ENCODE results near the gene EML1. TPM values are rescaled to one million over a fixed set of nuclear protein-coding genes. Genes with fewer than 3 reads are reported as not detected.

The EML1 gene
- total RNA-seq (2022) (2.5 and 4.7 TPM in 2 replicates), Bru-seq, nascent RNA (percentile 32 among the genes with signal in this experiment), BruChase-seq, experiment 1, labeled RNA remaining after a 6-hour chase (percentile 20 among the genes with signal in this experiment), BruChase-seq, experiment 2, labeled RNA remaining after a 2-hour chase (percentile 23 among the genes with signal in this experiment)
- long read RNA-seq, full-length matches to known transcripts = 1 of 6 reads
- long read RNA-seq, partial matches to known transcripts = 1 of 6 reads
- long read RNA-seq, other reads (novel, unspliced or antisense) = 4 of 6 reads

GRCh38 chr14:99793213-99794150 lies at the start of gene EML1:
TSS of gene EML1 (plus strand) at chr14:99793413. CDS start at chr14:99793477, 64 bp downstream.
- CTCF ChIA-PET = interaction anchor here (1.1 kb wide), 1 partner anchor 12 kb away, joined by 3 read pairs; no protein-coding TSS in a partner anchor
- no peak for TF ChIP-seq CTCF (IDR thresholded peaks at IDR 0.05; ENCODE audit: unreplicated experiment)
- Mint-ChIP-seq H3K9me3 (ENCODE audit: low read depth, unreplicated experiment) (no peaks in the 10 kb centered on the region), H3K27ac (ENCODE audit: unreplicated experiment) (no peak within 1 kb of the TSS), H3K36me3 (ENCODE audit: insufficient read depth, unreplicated experiment) (no peaks in the 10 kb centered on the region), H3K27me3 (ENCODE audit: unreplicated experiment) (no peaks in the 10 kb centered on the region), H3K4me1 (ENCODE audit: low read depth, unreplicated experiment) (peaks cover 11% of the 10 kb centered on the region), H3K4me3 (ENCODE audit: low read depth, unreplicated experiment) (no peak within 1 kb of the TSS)
- DNase-seq = peak; percentile 87
- intact Hi-C loops (cut with micrococcal nuclease; ENCODE audit: unreplicated experiment) = loop anchor here (5.0 kb wide), 1 partner anchor 56 kb away; no protein-coding TSS in a partner anchor
- no TSS peak for BruUV-seq (replicated peaks)

DNA sequence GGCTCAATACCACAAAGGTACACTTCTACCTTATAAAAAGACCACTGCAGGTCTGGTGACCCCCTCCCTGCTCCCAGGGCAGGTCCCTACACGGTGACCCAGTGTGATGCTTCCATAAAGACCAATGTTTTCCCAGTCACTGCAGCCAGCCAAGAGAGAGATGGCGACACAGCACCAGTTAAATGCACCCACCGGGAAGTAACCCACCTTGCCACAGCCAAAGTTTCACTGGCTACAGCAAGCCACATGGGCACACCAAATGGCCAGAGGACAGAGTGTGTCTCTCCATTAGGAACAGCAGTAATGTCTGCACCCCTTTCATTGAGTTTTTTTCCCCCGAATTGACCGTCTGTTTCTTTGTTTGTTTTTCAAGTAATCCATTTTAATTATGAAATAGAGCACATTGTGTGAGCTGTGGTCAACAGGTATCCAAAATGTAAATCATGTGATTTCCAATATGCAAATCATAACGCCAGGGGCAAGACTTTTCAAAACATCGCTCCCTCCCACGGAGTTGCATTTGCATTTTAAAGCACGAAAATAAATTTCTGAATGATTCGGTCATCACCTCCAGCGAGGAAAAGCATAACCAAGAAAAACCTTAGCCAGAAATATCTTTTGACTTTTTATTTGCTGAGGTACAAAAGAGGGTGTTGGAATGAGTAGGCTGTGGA lies 48.9 kb upstream of the EML1 start:
- Mint-ChIP-seq H3K4me1 (ENCODE audit: low read depth, unreplicated experiment) (peaks cover 18% of the 10 kb centered on the region), H3K9me3 (ENCODE audit: low read depth, unreplicated experiment) (no peaks in the 10 kb centered on the region), H3K36me3 (ENCODE audit: insufficient read depth, unreplicated experiment) (no peaks in the 10 kb centered on the region), H3K27me3 (ENCODE audit: unreplicated experiment) (no peaks in the 10 kb centered on the region), H3K4me3 (ENCODE audit: low read depth, unreplicated experiment) (no peak overlapping the region), H3K27ac (ENCODE audit: unreplicated experiment) (no peak overlapping the region)
- intact Hi-C loops (cut with micrococcal nuclease; ENCODE audit: unreplicated experiment) = no loop called here
- CTCF ChIA-PET = no interaction called here
- no peak for DNase-seq
- no peak for TF ChIP-seq CTCF (IDR thresholded peaks at IDR 0.05; ENCODE audit: unreplicated experiment)
- no TSS peak for BruUV-seq (replicated peaks)

- Mint-ChIP-seq H3K36me3 (ENCODE audit: insufficient read depth, unreplicated experiment) (no peaks in the 10 kb centered on the region), H3K27me3 (ENCODE audit: unreplicated experiment) (no peaks in the 10 kb centered on the region), H3K9me3 (ENCODE audit: low read depth, unreplicated experiment) (no peaks in the 10 kb centered on the region), H3K4me1 (ENCODE audit: low read depth, unreplicated experiment) (peaks cover 18% of the 10 kb centered on the region), H3K4me3 (ENCODE audit: low read depth, unreplicated experiment) (no peak overlapping the region), H3K27ac (ENCODE audit: unreplicated experiment) (no peak overlapping the region)
- DNase-seq = no peak
- CTCF ChIA-PET = no interaction called here
- intact Hi-C loops (cut with micrococcal nuclease; ENCODE audit: unreplicated experiment) = no loop called here
- BruUV-seq (replicated peaks) = no TSS peak
- no peak for TF ChIP-seq CTCF (IDR thresholded peaks at IDR 0.05; ENCODE audit: unreplicated experiment)
Measured at GRCh38 chr14:99744873-99745224, 48.4 kb upstream of the EML1 start.

DNA sequence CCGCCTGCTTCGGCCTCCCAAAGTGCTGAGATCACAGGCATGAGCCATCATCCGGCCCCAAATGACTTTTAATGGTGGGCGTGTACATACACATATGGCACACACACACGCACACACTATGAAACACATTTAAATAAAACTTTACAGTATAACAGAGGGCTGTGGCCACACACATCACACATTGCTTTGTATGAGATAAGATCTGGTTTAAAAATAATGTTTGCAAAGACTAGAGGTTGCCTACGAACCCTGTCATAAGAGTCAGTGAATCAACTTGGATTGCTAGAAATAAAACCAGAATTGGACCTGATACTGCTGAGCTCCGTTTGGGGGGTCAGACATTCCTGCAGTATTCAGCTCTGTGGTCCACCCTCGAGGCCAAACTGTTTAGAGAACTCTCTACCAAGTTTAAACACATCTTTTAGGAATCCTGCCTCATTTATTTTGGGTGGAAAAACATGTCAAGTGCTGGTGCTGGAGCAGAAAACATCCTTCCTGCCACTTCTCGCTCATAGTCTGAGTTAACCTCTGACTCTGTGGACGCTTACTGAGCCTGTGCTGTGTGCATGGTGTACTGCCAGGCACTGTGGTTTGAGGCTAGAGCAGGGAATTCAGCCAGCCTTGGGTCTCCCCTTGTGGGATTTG lies 47.8 kb upstream of the EML1 start:
- no peak overlapping the region for H3K27ac Mint-ChIP-seq (ENCODE audit: unreplicated experiment)
- H3K9me3 Mint-ChIP-seq (ENCODE audit: low read depth, unreplicated experiment) = no peaks in the 10 kb centered on the region
- TF ChIP-seq CTCF (IDR thresholded peaks at IDR 0.05; ENCODE audit: unreplicated experiment) = no peak
- intact Hi-C loops (cut with micrococcal nuclease; ENCODE audit: unreplicated experiment) = no loop called here
- no peak overlapping the region for H3K4me3 Mint-ChIP-seq (ENCODE audit: low read depth, unreplicated experiment)
- no TSS peak for BruUV-seq (replicated peaks)
- CTCF ChIA-PET = no interaction called here
- peaks cover 18% of the 10 kb centered on the region for H3K4me1 Mint-ChIP-seq (ENCODE audit: low read depth, unreplicated experiment)
- no peaks in the 10 kb centered on the region for H3K27me3 Mint-ChIP-seq (ENCODE audit: unreplicated experiment)
- H3K36me3 Mint-ChIP-seq (ENCODE audit: insufficient read depth, unreplicated experiment) = no peaks in the 10 kb centered on the region
- DNase-seq = no peak

Measured in Calu3 (cell line).